Measurements from ENCODE around the gene HIVEP1. TPM values are rescaled to one million over a fixed set of nuclear protein-coding genes. Genes with fewer than 3 reads are reported as not detected.

Gene HIVEP1
- total RNA-seq, 1 experiment from 2014 or later = 16.7 TPM

- Histone ChIP-seq H3K36me3 (ENCODE audit: control insufficient read depth, insufficient read depth, low read length) (no peaks in the 10 kb centered on the region), H3K4me1 (ENCODE audit: control insufficient read depth, insufficient read depth, low read length) (peaks cover 4% of the 10 kb centered on the region), H3K4me3 (ENCODE audit: low read depth in 2 of 2, low read length in 2 of 2) (no peak overlapping the region), H3K9me3 (ENCODE audit: control insufficient read depth, insufficient read depth, low read depth, low read length) (no peaks in the 10 kb centered on the region), H3K27ac (ENCODE audit: low read length) (no peak overlapping the region), H3K27me3 (ENCODE audit: control insufficient read depth, insufficient read depth, low read length) (no peaks in the 10 kb centered on the region)
- intact Hi-C loops (cut with micrococcal nuclease; ENCODE audit: unreplicated experiment) (no loop called here), in situ Hi-C loops (cut with HindIII; ENCODE audit: low pct_unique_long_range_greater_than_20kb, low sequenced_read_pairs) (no loop called here)
- ChIA-PET CTCF (no interaction called here), POLR2A (no interaction called here)
- no TSS peak for BruUV-seq (replicated peaks)
- DNase-seq (ENCODE audit: low read depth, low spot score) = no peak
- no peak for ATAC-seq
- no peak for TF ChIP-seq CTCF (IDR thresholded peaks at IDR 0.05)
- no peak for TF ChIP-seq SIN3A (IDR thresholded peaks at IDR 0.05; ENCODE audit: borderline replicate concordance, insufficient read depth, low read depth, low read length)
- TF ChIP-seq REST (IDR thresholded peaks at IDR 0.05; ENCODE audit: insufficient read depth in 1 of 2, low read depth in 2 of 2, low read length in 1 of 2) = no peak
- no peak for TF ChIP-seq TCF7L2 (IDR thresholded peaks at IDR 0.05; ENCODE audit: low read depth, low read length)
- TF ChIP-seq POLR2AphosphoS5 (IDR thresholded peaks at IDR 0.05; ENCODE audit: low read depth, low read length) = no peak
These were observed 52.5 kb downstream of the HIVEP1 start for GRCh38 chr6:12064538-12065071.

GRCh38 chr6:12065321-12066140 is 53.4 kb downstream of the HIVEP1 start:
- intact Hi-C loops (cut with micrococcal nuclease; ENCODE audit: unreplicated experiment) (no loop called here), in situ Hi-C loops (cut with HindIII; ENCODE audit: low pct_unique_long_range_greater_than_20kb, low sequenced_read_pairs) (no loop called here)
- Histone ChIP-seq H3K27me3 (ENCODE audit: control insufficient read depth, insufficient read depth, low read length) (no peaks in the 10 kb centered on the region), H3K36me3 (ENCODE audit: control insufficient read depth, insufficient read depth, low read length) (no peaks in the 10 kb centered on the region), H3K4me1 (ENCODE audit: control insufficient read depth, insufficient read depth, low read length) (peaks cover 4% of the 10 kb centered on the region), H3K27ac (ENCODE audit: low read length) (no peak overlapping the region), H3K9me3 (ENCODE audit: control insufficient read depth, insufficient read depth, low read depth, low read length) (no peaks in the 10 kb centered on the region), H3K4me3 (ENCODE audit: low read depth in 2 of 2, low read length in 2 of 2) (no peak overlapping the region)
- POLR2A ChIA-PET = no interaction called here
- ATAC-seq (no peak), DNase-seq (ENCODE audit: low read depth, low spot score) (no peak)
- CTCF ChIA-PET = interaction anchor here (0.5 to 0.6 kb wide), 2 partner anchors 222 to 270 kb away, joined by 3 to 5 read pairs; no protein-coding TSS in a partner anchor
- BruUV-seq (replicated peaks) = no TSS peak
- no peak for TF ChIP-seq CTCF (IDR thresholded peaks at IDR 0.05)
- TF ChIP-seq REST (IDR thresholded peaks at IDR 0.05; ENCODE audit: insufficient read depth in 1 of 2, low read depth in 2 of 2, low read length in 1 of 2) = no peak
- TF ChIP-seq SIN3A (IDR thresholded peaks at IDR 0.05; ENCODE audit: borderline replicate concordance, insufficient read depth, low read depth, low read length) = no peak
- TF ChIP-seq TCF7L2 (IDR thresholded peaks at IDR 0.05; ENCODE audit: low read depth, low read length) = no peak
- TF ChIP-seq POLR2AphosphoS5 (IDR thresholded peaks at IDR 0.05; ENCODE audit: low read depth, low read length) = no peak

All from Panc1 (cell line).